K562 (cell line): ENCODE measurements around the gene NTM. TPM values are rescaled to one million over a fixed set of nuclear protein-coding genes. Genes with fewer than 3 reads are reported as not detected.

Source experiments
- ATAC-seq: fragments of 200-7000 bp; cut with Tn5 transposase; 3 replicates; pipeline ENCODE4 v1.9.1; 2020; ENCODE audit warnings: moderate library complexity
- BruUV-seq: library from RNA; stranded (reverse); fragments of 400-500 nt; replicated peaks from 2 replicates; lab custom pipeline; 2021; lab: Mats Ljungman, UMichigan
- CTCF ChIA-PET: fragments of 300-600 bp; formaldehyde crosslinking; extraction: SDS; loops from one replicate; lab custom pipeline; 2021; ENCODE audit warnings: low intra/inter-chr PET ratio; lab: Yijun Ruan, JAX
- POLR2A ChIA-PET: fragments of 300-600, 350-650 bp; sonication (Branson Sonifier 250); formaldehyde crosslinking; extraction: SDS; loops from one replicate; lab custom pipeline; 2021; ENCODE audit warnings: antibody characterized with exemption, inconsistent platforms; lab: Yijun Ruan, JAX
- DNase-seq, 4 experiments: peaks; one replicate each; pipeline versions ENCODE4 v3.0.0 to v3.0.0-alpha.2; 2011 to 2018; ENCODE audit warnings: low spot score in 3 of 4, mixed read lengths in 3 of 4; ENCODE audit errors: extremely low read depth in 1 of 4
- FAIRE-seq: peaks from 2 replicates; lab custom pipeline; 2011; peaks lifted over from hg19 to GRCh38; lab: Jason Lieb, UNC
- H2AFZ ChIP-seq: 2 replicates; pipeline ENCODE4 v1.6.0; 2011; ENCODE audit warnings: low read depth, low read length, control low read depth, inconsistent platforms
- H3K27ac ChIP-seq: fragments of 200-600 bp; 3 replicates; pipeline ENCODE4 v1.8.0; 2011; ENCODE audit warnings: low read depth, mild to moderate bottlenecking, control low read depth, inconsistent platforms, low read length, moderate library complexity, mixed read lengths; ENCODE audit errors: extremely low read depth
- H3K27me3 ChIP-seq, 2 experiments: fragments of 300-600 bp in 1 of 2; 2 replicates in 1 of 2; 3 replicates in 1 of 2; pipeline versions ENCODE4 v1.6.0 to v1.8.0; 2011; ENCODE audit warnings: inconsistent platforms in 2 of 2, low read length in 2 of 2, mild to moderate bottlenecking in 1 of 2, mixed read lengths in 1 of 2, moderate library complexity in 1 of 2; ENCODE audit not compliant: control insufficient read depth in 2 of 2, insufficient read depth in 2 of 2
- H3K36me3 ChIP-seq: fragments of 300-600 bp; 3 replicates; pipeline ENCODE4 v1.8.0; 2011; ENCODE audit warnings: mild to moderate bottlenecking, low read length, inconsistent platforms; ENCODE audit not compliant: control insufficient read depth, insufficient read depth
- H3K4me1 ChIP-seq, 2 experiments: fragments of 200-600 bp in 1 of 2; replicated peaks in 1 of 2; 2 replicates in 1 of 2; 3 replicates in 1 of 2; pipeline versions ENCODE4 v1.5.1 to v1.8.0; 2011; ENCODE audit warnings: inconsistent platforms in 2 of 2, low read length in 2 of 2, mild to moderate bottlenecking in 1 of 2, mixed read lengths in 1 of 2, moderate library complexity in 1 of 2; ENCODE audit not compliant: control insufficient read depth in 2 of 2, insufficient read depth in 2 of 2
- H3K4me2 ChIP-seq: 2 replicates; pipeline ENCODE4 v1.6.1; 2011; ENCODE audit warnings: low read length, control low read depth, inconsistent platforms, mixed read lengths; ENCODE audit not compliant: insufficient read depth
- H3K4me3 ChIP-seq: fragments of 200-600 bp; sonication (generic), shearing (Covaris generic); 2 replicates; pipeline ENCODE4 v1.5.1; 2016; ENCODE audit warnings: control low read depth, inconsistent platforms
- H3K79me2 ChIP-seq: fragments of 200-600 bp; 3 replicates; pipeline ENCODE4 v1.8.0; 2011; ENCODE audit warnings: low read length, inconsistent platforms; ENCODE audit not compliant: control insufficient read depth, insufficient read depth
- H3K9ac ChIP-seq, 2 experiments: 2 replicates each; pipeline versions ENCODE4 v1.6.0 to v1.6.1; 2011; ENCODE audit warnings: low read depth in 2 of 2, low read length in 2 of 2, control low read depth in 1 of 2, inconsistent platforms in 1 of 2, mild to moderate bottlenecking in 1 of 2, mixed read lengths in 1 of 2; ENCODE audit not compliant: insufficient read depth in 1 of 2
- H3K9me1 ChIP-seq: one replicate; pipeline ENCODE4 v1.6.0; 2011; ENCODE audit warnings: inconsistent platforms, mild to moderate bottlenecking, low read length, moderate library complexity; ENCODE audit not compliant: control insufficient read depth, insufficient read depth
- H3K9me3 ChIP-seq: replicated peaks from 2 replicates; pipeline ENCODE4 v1.5.1; 2011; ENCODE audit warnings: low read depth, low read length, inconsistent platforms; ENCODE audit not compliant: control insufficient read depth, insufficient read depth
- H4K20me1 ChIP-seq: replicated peaks from 2 replicates; pipeline ENCODE4 v1.6.1; 2011; ENCODE audit warnings: low read length, inconsistent platforms, mixed read lengths; ENCODE audit not compliant: control insufficient read depth, insufficient read depth
- PML ChIP-seq: IDR thresholded peaks from 2 replicates; pipeline ENCODE4 v1.6.1; 2012; ENCODE audit warnings: low read length, inconsistent platforms
- RCOR1 ChIP-seq, 2 experiments: IDR thresholded peaks; 2 replicates each; pipeline ENCODE4 v1.6.1; 2012; ENCODE audit warnings: low read depth in 2 of 2, low read length in 2 of 2, borderline replicate concordance in 1 of 2, improper control_type of control experiment in 1 of 2
- THRA ChIP-seq: fragments of 450-650 bp; IDR thresholded peaks from 2 replicates; pipeline ENCODE4 v1.6.1; 2017; ENCODE audit warnings: mild to moderate bottlenecking, moderate library complexity
- ZBTB11 ChIP-seq, 3 experiments: fragments of 200-800 bp in 1 of 3; fragments of 250-450 bp in 1 of 3; fragments of 450-650 bp in 1 of 3; sonication (Bioruptor Pico) in 1 of 3; sonication (Bioruptor generic) in 1 of 3; formaldehyde crosslinking in 1 of 3; IDR thresholded peaks; 2 replicates each; pipeline versions ENCODE4 v1.6.1 to v1.8.0; 2016 to 2022; ENCODE audit warnings: mild to moderate bottlenecking in 2 of 3, missing genetic modification characterization in 2 of 3, missing compliant biosample characterization in 1 of 3, moderate library complexity in 1 of 3
- ZBTB43 ChIP-seq: sonication (generic); formaldehyde crosslinking; IDR thresholded peaks from 2 replicates; pipeline ENCODE4 v1.8.0; 2023; ENCODE audit warnings: mild to moderate bottlenecking, missing genetic modification reagents
- ZNF41 ChIP-seq: fragments of 250-450 bp; sonication (Bioruptor Pico); conservative IDR thresholded peaks from 2 replicates; pipeline ENCODE4 v1.4.0; 2020; ENCODE audit warnings: mild to moderate bottlenecking
- WGBS: fragments of 100-300 bp; shearing (Covaris generic); methylation state at CpG from one replicate; pipeline ENCODE4 v1.1.6; 2016; ENCODE audit warnings: low coverage, mixed read lengths; ENCODE audit not compliant: insufficient coverage; ENCODE audit errors: missing lambda C conversion rate; 5-methylcytosine and 5-hydroxymethylcytosine counted together
- in situ Hi-C: fragments of 300-500 bp; cut with MboI; formaldehyde crosslinking; loops from 4 replicates; pipeline ENCODE4 v1.15.0; 2018; ENCODE audit warnings: inconsistent platforms, mixed read lengths
- intact Hi-C: fragments of 100-400 bp; cut with micrococcal nuclease; formaldehyde crosslinking; loops from 2 replicates; pipeline ENCODE4 v1.14.2; 2022
- polyA plus RNA-seq, 8 experiments: library from polyadenylated mRNA; depleted of rRNA in 4 of 8; stranded (reverse) in 5 of 8; unstranded in 3 of 8; fragments of >200 nt; fragmentation: Nextera tagmentation in 2 of 8; fragmentation: Illumina TruSeq in 1 of 8; extraction: Ambion mirVana in 2 of 8; extraction: Trizol in 1 of 8; gene quantifications; 2 replicates each; pipeline versions ENCODE4 v1.2.1 to v1.2.3, GENCODE V29; 2011 to 2014; ENCODE audit warnings: inconsistent platforms in 1 of 8, missing spikeins in 1 of 8
- total RNA-seq, 7 experiments: library from RNA; depleted of rRNA in 6 of 7; stranded (reverse); fragments of >200 nt in 6 of 7; fragmentation: Illumina TruSeq in 2 of 7; extraction: Trizol in 2 of 7; gene quantifications; 2 replicates each; pipeline versions ENCODE4 v1.2.1 to v1.2.3, GENCODE V29; 2011 to 2021; ENCODE audit warnings: low replicate concordance in 1 of 7

Gene NTM
- total and polyA plus RNA-seq, 9 of the 15 experiments (the other 6 are each of a cell fraction or from before 2014, with no cell fraction given) = not detected

- no peak for ATAC-seq
- Histone ChIP-seq H3K9me3 (no peaks in the 10 kb centered on the region), H3K79me2 (no peaks in the 10 kb centered on the region), H3K9me1 (no peaks in the 10 kb centered on the region), H3K4me2 (no peak overlapping the region), H3K36me3 (no peaks in the 10 kb centered on the region), H2AFZ (no peak overlapping the region), H3K4me3 (no peak overlapping the region), H3K27ac (no peak overlapping the region), H3K27me3 (peaks cover 0 to 11% of the 10 kb centered on the region in 2 experiments; a peak in 2 of 5 replicates), H3K9ac (no peak overlapping the region), H3K4me1 (no peaks in the 10 kb centered on the region), H4K20me1 (no peaks in the 10 kb centered on the region)
- POLR2A ChIA-PET = no interaction called here
- FAIRE-seq = no peak
- TF ChIP-seq ZBTB11 (CRISPR knock-in tag; IDR thresholded peaks at IDR 0.05) = no peak
- TF ChIP-seq RCOR1 (IDR thresholded peaks at IDR 0.05; ENCODE audit: borderline replicate concordance in 1 of 2, low read depth in 2 of 2, low read length in 2 of 2) = no peak
- TF ChIP-seq ZNF41 = no peak
- no peak for TF ChIP-seq PML
- TF ChIP-seq THRA = no peak
- TF ChIP-seq ZBTB43 (CRISPR knock-in tag) = no peak
- no peak for DNase-seq
- 1% methylated on average over 11 of the region's 11 CpGs for WGBS
- intact Hi-C loops (no loop called here), in situ Hi-C loops (loop anchor here (25.0 kb wide), 1 partner anchor 748 kb away; the partner anchor contains the start of gene SNX19)
- CTCF ChIA-PET = no interaction called here
- no TSS peak for BruUV-seq
These were observed 289.5 kb downstream of the NTM start for GRCh38 chr11:131659931-131660330.
